B cell (primary cell): ENCODE results near the gene COL4A3. TPM values are rescaled to one million over a fixed set of nuclear protein-coding genes. Genes with fewer than 3 reads are reported as not detected.

Source experiments
- ATAC-seq: fragments of 200-7000 bp; cut with Tn5 transposase; one replicate; pipeline ENCODE4 v1.10.0; 2021; ENCODE audit warnings: low read depth, mild to moderate bottlenecking, moderate number of reproducible peaks, moderate library complexity
- CTCF ChIA-PET: fragments of 350-600 bp; sonication (Branson Sonifier 250); formaldehyde crosslinking; loops from one replicate; lab custom pipeline; 2021; ENCODE audit warnings: antibody characterized with exemption, inconsistent platforms; lab: Charles Lee
- POLR2A ChIA-PET: fragments of 350-600 bp; sonication (Branson Sonifier 250); formaldehyde crosslinking; loops from one replicate; lab custom pipeline; 2021; ENCODE audit warnings: antibody characterized with exemption; lab: Charles Lee
- DNase-seq: peaks from one replicate; pipeline ENCODE4 v3.0.0; 2013
- H2AFZ ChIP-seq: 2 replicates; pipeline ENCODE4 v1.6.1; 2012; ENCODE audit warnings: mild to moderate bottlenecking, low read depth, low read length; ENCODE audit not compliant: insufficient read depth, poor library complexity, severe bottlenecking
- H3K27ac ChIP-seq, 2 donors: 1 replicate in 1 of 2; 2 replicates in 1 of 2; pipeline ENCODE4 v1.5.1; 2012 to 2013; ENCODE audit warnings: low read length in 2 of 2, mild to moderate bottlenecking in 2 of 2, moderate library complexity in 1 of 2
- H3K27me3 ChIP-seq, 4 experiments: fragments of 200-600 bp in 1 of 4; sonication (generic) in 1 of 4; replicated peaks in 1 of 4; 1 replicate in 2 of 4; 2 replicates in 2 of 4; pipeline versions ENCODE4 v1.6.1 to v1.7.0; 2013 to 2016; ENCODE audit warnings: low read length in 3 of 4, mild to moderate bottlenecking in 2 of 4, mixed read lengths in 1 of 4, moderate library complexity in 1 of 4; ENCODE audit not compliant: insufficient read depth in 4 of 4, control insufficient read depth in 3 of 4; ENCODE audit errors: control extremely low read depth in 1 of 4
- H3K36me3 ChIP-seq, 2 experiments: replicated peaks in 1 of 2; 1 replicate in 1 of 2; 2 replicates in 1 of 2; pipeline versions ENCODE4 v1.6.1 to v1.7.1; 2013; ENCODE audit warnings: low read length in 1 of 2; ENCODE audit not compliant: insufficient read depth in 2 of 2, control insufficient read depth in 1 of 2; ENCODE audit errors: control extremely low read depth in 1 of 2, extremely low read depth in 1 of 2
- H3K4me1 ChIP-seq, 2 donors: fragments of 200-600 bp in 1 of 2; sonication (generic) in 1 of 2; 1 replicate in 1 of 2; 2 replicates in 1 of 2; pipeline versions ENCODE4 v1.5.1 to v1.6.1; 2013 to 2017; ENCODE audit warnings: low read length in 2 of 2; ENCODE audit not compliant: control insufficient read depth in 2 of 2, insufficient read depth in 2 of 2
- H3K4me2 ChIP-seq: replicated peaks from 2 replicates; pipeline ENCODE3; 2012; ENCODE audit warnings: mild to moderate bottlenecking, low read depth, low read length; ENCODE audit not compliant: poor library complexity, severe bottlenecking
- H3K4me3 ChIP-seq, 5 experiments: fragments of 200-600 bp in 1 of 5; sonication (generic) in 1 of 5; 1 replicate in 3 of 5; 2 replicates in 2 of 5; pipeline versions ENCODE4 v1.5.1 to v1.7.0; 2011 to 2016; ENCODE audit warnings: low read length in 4 of 5, mild to moderate bottlenecking in 4 of 5, low read depth in 2 of 5, control low read depth in 1 of 5, moderate library complexity in 1 of 5; ENCODE audit not compliant: insufficient read depth in 1 of 5; ENCODE audit errors: control extremely low read depth in 1 of 5, extremely low read depth in 1 of 5
- H3K79me2 ChIP-seq: fragments of 200-600 bp; sonication (generic); one replicate; pipeline ENCODE4 v1.6.0; 2016; ENCODE audit warnings: low read length; ENCODE audit not compliant: control insufficient read depth, insufficient read depth
- H3K9ac ChIP-seq: fragments of 200-600 bp; sonication (generic); 2 replicates; pipeline ENCODE4 v1.6.1; 2017; ENCODE audit warnings: mild to moderate bottlenecking, low read length, moderate library complexity
- H3K9me3 ChIP-seq, 3 donors: one replicate each; pipeline versions ENCODE4 v1.6.1 to v1.7.1; 2013; ENCODE audit warnings: low read length in 2 of 3; ENCODE audit not compliant: control insufficient read depth in 2 of 3, insufficient read depth in 1 of 3; ENCODE audit errors: control extremely low read depth in 1 of 3
- H4K20me1 ChIP-seq: 2 replicates; pipeline ENCODE4 v1.6.0; 2012; ENCODE audit warnings: mild to moderate bottlenecking, low read length; ENCODE audit not compliant: insufficient read depth, control insufficient read depth, poor library complexity, severe bottlenecking
- H3K27ac Mint-ChIP-seq: one replicate; pipeline ENCODE4 v1.8.0; 2021; ENCODE audit warnings: mixed read lengths
- H3K27me3 Mint-ChIP-seq: one replicate; pipeline ENCODE4 v1.8.0; 2021; ENCODE audit warnings: mixed read lengths
- H3K4me1 Mint-ChIP-seq: one replicate; pipeline ENCODE4 v1.8.0; 2021; ENCODE audit warnings: mixed read lengths
- H3K4me3 Mint-ChIP-seq: one replicate; pipeline ENCODE4 v1.8.0; 2021; ENCODE audit warnings: mixed read lengths
- H3K9me3 Mint-ChIP-seq: one replicate; pipeline ENCODE4 v1.8.0; 2022; ENCODE audit warnings: mixed read lengths; ENCODE audit not compliant: insufficient read depth
- EZH2 ChIP-seq: IDR thresholded peaks from 2 replicates; pipeline ENCODE4 v1.6.1; 2012; ENCODE audit warnings: borderline replicate concordance, low read depth, mild to moderate bottlenecking, moderate library complexity, low read length; ENCODE audit not compliant: insufficient read depth, poor library complexity, severe bottlenecking
- WGBS: methylation state at CpG from one replicate; pipeline ENCODE4 v1.1.5; 2013; ENCODE audit warnings: missing lambda C conversion rate; ENCODE audit not compliant: insufficient coverage; 5-methylcytosine and 5-hydroxymethylcytosine counted together
- intact Hi-C: fragments of 100-400 bp; cut with micrococcal nuclease; formaldehyde crosslinking; loops from one replicate; pipeline ENCODE4 v1.10.0; 2022
- polyA plus RNA-seq: library from polyadenylated mRNA; depleted of rRNA; stranded (reverse); fragments of >200 nt; gene quantifications from 2 replicates; pipeline ENCODE4 v1.2.3, GENCODE V29; 2012
- total RNA-seq, 2 donors: library from RNA; stranded (reverse); fragments of 120-200 nt in 1 of 2; gene quantifications; 1 replicate in 1 of 2; 2 replicates in 1 of 2; pipeline versions ENCODE4 v1.2.3 to v1.2.4, GENCODE V29; 2013 to 2022
- TF ChIP-seq, protein P1 (sequence below): fragments of 200-600 bp; IDR thresholded peaks from one replicate; pipeline ENCODE4 v1.8.0; 2022; ENCODE audit warnings: antibody characterized with exemption, mild to moderate bottlenecking

Gene COL4A3
- total and polyA plus RNA-seq, 2 donors (not counting 1 experiment from before 2014, with no cell fraction given), result 33.4 to 45.9 TPM

DNA sequence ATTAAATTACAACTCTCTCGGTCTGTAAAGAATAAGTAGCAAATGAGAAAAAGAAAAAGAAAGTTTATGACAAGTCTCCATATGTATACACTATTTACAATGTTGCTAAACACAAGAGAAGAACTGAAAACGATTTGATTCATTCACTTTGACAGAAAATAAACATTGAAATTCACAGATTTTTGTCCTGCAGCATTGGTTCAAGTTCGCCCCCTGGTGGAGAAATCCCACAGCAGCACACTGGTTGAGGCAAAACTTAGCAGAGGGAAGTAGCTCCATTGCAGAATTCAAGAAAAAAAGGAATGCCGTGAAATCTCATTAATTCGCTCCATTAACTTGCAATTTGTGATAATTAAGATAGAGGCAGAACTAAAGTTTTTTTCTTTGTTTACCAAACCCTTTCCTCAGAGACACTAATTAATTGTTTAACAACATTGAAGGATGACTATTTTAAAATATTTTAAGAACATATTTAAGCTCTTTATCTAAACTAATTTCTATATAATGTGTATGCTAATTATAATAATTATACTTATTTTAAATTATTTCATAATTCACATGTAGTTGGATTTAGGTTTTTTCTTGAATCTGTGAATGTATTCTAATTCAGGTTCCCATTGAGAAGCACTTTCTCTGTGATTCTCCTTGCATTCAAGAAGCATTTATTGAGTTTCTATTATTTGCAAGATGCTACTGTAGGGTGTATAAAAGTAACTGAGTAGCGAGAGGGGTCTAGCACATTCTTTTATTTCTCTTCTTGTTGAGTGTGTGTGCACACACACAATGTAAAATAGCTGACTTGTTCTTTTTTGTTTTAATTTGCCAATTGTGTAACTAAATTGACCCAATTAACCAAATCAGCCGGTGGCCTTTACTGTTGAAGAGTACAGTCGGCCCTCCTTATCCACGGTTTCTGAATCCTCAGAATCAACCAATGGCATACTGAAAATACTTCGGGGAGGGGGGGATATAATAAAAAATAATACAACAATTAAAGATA is 74.1 kb downstream of the COL4A3 start:
- H3K4me1 Mint-ChIP-seq, result no peaks in the 10 kb centered on the region
- Histone ChIP-seq H3K36me3 (peaks cover 0 to 3% of the 10 kb centered on the region in 2 experiments), H3K4me3 (no peak overlapping the region), H3K27ac (no peak overlapping the region), H3K9ac (no peak overlapping the region), H3K27me3 (no peaks in the 10 kb centered on the region), H4K20me1 (no peaks in the 10 kb centered on the region), H3K4me1 (no peaks in the 10 kb centered on the region), H2AFZ (no peak overlapping the region), H3K4me2 (no peak overlapping the region), H3K9me3 (no peaks in the 10 kb centered on the region), H3K79me2 (no peaks in the 10 kb centered on the region)
- no peaks in the 10 kb centered on the region for H3K9me3 Mint-ChIP-seq
- TF ChIP-seq EZH2, result no peak
- TF ChIP-seq, protein P1, sequence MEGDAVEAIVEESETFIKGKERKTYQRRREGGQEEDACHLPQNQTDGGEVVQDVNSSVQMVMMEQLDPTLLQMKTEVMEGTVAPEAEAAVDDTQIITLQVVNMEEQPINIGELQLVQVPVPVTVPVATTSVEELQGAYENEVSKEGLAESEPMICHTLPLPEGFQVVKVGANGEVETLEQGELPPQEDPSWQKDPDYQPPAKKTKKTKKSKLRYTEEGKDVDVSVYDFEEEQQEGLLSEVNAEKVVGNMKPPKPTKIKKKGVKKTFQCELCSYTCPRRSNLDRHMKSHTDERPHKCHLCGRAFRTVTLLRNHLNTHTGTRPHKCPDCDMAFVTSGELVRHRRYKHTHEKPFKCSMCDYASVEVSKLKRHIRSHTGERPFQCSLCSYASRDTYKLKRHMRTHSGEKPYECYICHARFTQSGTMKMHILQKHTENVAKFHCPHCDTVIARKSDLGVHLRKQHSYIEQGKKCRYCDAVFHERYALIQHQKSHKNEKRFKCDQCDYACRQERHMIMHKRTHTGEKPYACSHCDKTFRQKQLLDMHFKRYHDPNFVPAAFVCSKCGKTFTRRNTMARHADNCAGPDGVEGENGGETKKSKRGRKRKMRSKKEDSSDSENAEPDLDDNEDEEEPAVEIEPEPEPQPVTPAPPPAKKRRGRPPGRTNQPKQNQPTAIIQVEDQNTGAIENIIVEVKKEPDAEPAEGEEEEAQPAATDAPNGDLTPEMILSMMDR, result peak; percentile 97
- CTCF ChIA-PET, result interaction anchor here (0.6 to 6.9 kb wide), 52 partner anchors 7 to 1572 kb away, joined by 3 to 267 read pairs (median 4); partner anchors contain the start of genes COL4A3, COL4A4 and IRS1
- POLR2A ChIA-PET, result no interaction called here
- 0% methylated on average over 1 of the region's 10 CpGs for WGBS
- intact Hi-C loops, result loop anchor here (1.0 kb wide), 2 partner anchors 108 to 528 kb away; no protein-coding TSS in a partner anchor
- no peak overlapping the region for H3K4me3 Mint-ChIP-seq
- ATAC-seq, result peak; percentile 33
- no peak overlapping the region for H3K27ac Mint-ChIP-seq
- no peaks in the 10 kb centered on the region for H3K27me3 Mint-ChIP-seq
- DNase-seq, result peak; percentile 66

DNA sequence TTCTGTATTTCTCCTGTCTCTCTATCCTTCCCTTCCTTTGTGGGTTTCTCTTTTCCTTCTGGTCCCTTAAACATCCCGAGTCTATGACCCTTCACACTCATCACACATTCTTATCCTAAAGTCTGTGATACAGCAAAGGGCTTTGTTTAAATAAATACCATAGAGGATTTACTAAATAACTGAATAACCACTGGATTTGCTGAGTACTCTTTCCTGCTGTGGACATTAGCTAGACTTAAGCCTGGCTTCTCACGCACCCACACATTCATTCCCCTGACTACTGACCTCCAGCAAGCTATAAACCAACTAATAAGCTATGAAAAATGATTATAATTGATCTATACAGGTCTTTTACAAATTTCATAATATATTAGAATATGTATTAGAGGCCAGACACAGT is 76.6 kb downstream of the COL4A3 start:
- Histone ChIP-seq H3K79me2 (no peaks in the 10 kb centered on the region), H3K9ac (no peak overlapping the region), H3K27ac (no peak overlapping the region), H3K9me3 (no peaks in the 10 kb centered on the region), H3K27me3 (no peaks in the 10 kb centered on the region), H2AFZ (no peak overlapping the region), H3K4me2 (no peak overlapping the region), H3K4me3 (no peak overlapping the region), H3K36me3 (peaks cover 0 to 5% of the 10 kb centered on the region in 2 experiments), H3K4me1 (no peaks in the 10 kb centered on the region), H4K20me1 (no peaks in the 10 kb centered on the region)
- H3K9me3 Mint-ChIP-seq, result no peaks in the 10 kb centered on the region
- TF ChIP-seq EZH2, result no peak
- TF ChIP-seq, protein P1, result no peak
- POLR2A ChIA-PET, result no interaction called here
- H3K27ac Mint-ChIP-seq, result no peak overlapping the region
- no peak overlapping the region for H3K4me3 Mint-ChIP-seq
- intact Hi-C loops, result no loop called here
- H3K4me1 Mint-ChIP-seq, result no peaks in the 10 kb centered on the region
- H3K27me3 Mint-ChIP-seq, result no peaks in the 10 kb centered on the region
- CTCF ChIA-PET, result interaction anchor here (4.8 to 6.9 kb wide), 2 partner anchors 111 to 525 kb away, joined by 44 to 267 read pairs; no protein-coding TSS in a partner anchor
- no peak for ATAC-seq
- WGBS, result no CpG with 5 or more reads among the region's 2 CpGs
- no peak for DNase-seq
